Endodermal cell (in vitro differentiated cells): ENCODE measurements around the gene TRHDE. TPM values are rescaled to one million over a fixed set of nuclear protein-coding genes. Genes with fewer than 3 reads are reported as not detected.

Experiments
- DNase-seq: peaks from one replicate; pipeline ENCODE4 v3.0.0-alpha.2; 2017
- H3K27ac ChIP-seq: 2 replicates; pipeline ENCODE4 v1.5.1; 2013; ENCODE audit warnings: mild to moderate bottlenecking, low read depth, low read length, moderate library complexity
- H3K27me3 ChIP-seq: 2 replicates; pipeline ENCODE4 v1.6.1; 2013; ENCODE audit warnings: mild to moderate bottlenecking, low read length, moderate library complexity; ENCODE audit not compliant: insufficient read depth, control insufficient read depth, poor library complexity, severe bottlenecking
- H3K36me3 ChIP-seq: 2 replicates; pipeline ENCODE4 v1.7.0; 2013; ENCODE audit warnings: mild to moderate bottlenecking, low read length, moderate library complexity; ENCODE audit not compliant: control insufficient read depth, insufficient read depth
- H3K4me1 ChIP-seq: one replicate; pipeline ENCODE4 v1.7.0; 2013; ENCODE audit warnings: low read length; ENCODE audit not compliant: control insufficient read depth, insufficient read depth
- H3K4me3 ChIP-seq: 2 replicates; pipeline ENCODE4 v1.5.1; 2013; ENCODE audit warnings: mild to moderate bottlenecking, low read length, moderate library complexity
- H3K9ac ChIP-seq: 2 replicates; pipeline ENCODE4 v1.6.1; 2013; ENCODE audit warnings: mild to moderate bottlenecking, low read length, moderate library complexity; ENCODE audit not compliant: poor library complexity, severe bottlenecking; ENCODE audit errors: extremely low read depth
- H3K9me3 ChIP-seq: 2 replicates; pipeline ENCODE4 v1.6.1; 2013; ENCODE audit warnings: mild to moderate bottlenecking, low read length, moderate library complexity; ENCODE audit not compliant: control insufficient read depth
- H3K27ac Mint-ChIP-seq: 2 replicates; pipeline ENCODE4 v1.8.0; 2020; ENCODE audit warnings: mixed read lengths
- H3K27me3 Mint-ChIP-seq: 2 replicates; pipeline ENCODE4 v1.8.0; 2021; ENCODE audit warnings: mild to moderate bottlenecking, mixed read lengths; ENCODE audit not compliant: insufficient read depth
- H3K36me3 Mint-ChIP-seq: 2 replicates; pipeline ENCODE4 v1.8.0; 2020; ENCODE audit warnings: low read depth, mixed read lengths
- H3K4me1 Mint-ChIP-seq: 2 replicates; pipeline ENCODE4 v1.8.0; 2020; ENCODE audit warnings: mixed read lengths
- H3K4me3 Mint-ChIP-seq: 2 replicates; pipeline ENCODE4 v1.8.0; 2020; ENCODE audit warnings: mild to moderate bottlenecking, moderate library complexity, mixed read lengths
- H3K9me3 Mint-ChIP-seq: 2 replicates; pipeline ENCODE4 v1.8.0; 2020; ENCODE audit warnings: mild to moderate bottlenecking, mixed read lengths
- CTCF ChIP-seq: fragments of 200-600 bp; sonication (generic); conservative IDR thresholded peaks from 2 replicates; pipeline ENCODE4 v1.5.0; 2021; ENCODE audit warnings: antibody characterized with exemption, mild to moderate bottlenecking
- WGBS, 2 experiments: methylation state at CpG; one replicate each; pipeline versions ENCODE4 v1.1.5 to v1.1.7; 2013; ENCODE audit warnings: missing lambda C conversion rate in 2 of 2, mixed read lengths in 1 of 2; ENCODE audit not compliant: insufficient coverage in 1 of 2, insufficient read length in 1 of 2; 5-methylcytosine and 5-hydroxymethylcytosine counted together
- total RNA-seq, 2 donors: library from RNA; stranded (reverse); fragmentation: NEBNext Ultra II Directional in 1 of 2; extraction: Animal tissue kit (Norgen Biotek cat#: 25700) in 1 of 2; gene quantifications; 2 replicates in 1 of 2; 3 replicates in 1 of 2; pipeline ENCODE4 v1.2.1, GENCODE V29; 2021

Gene TRHDE
- total RNA-seq, 2 donors from 2014 or later, result 0.20 to 1.2 TPM

- Mint-ChIP-seq H3K36me3 (no peaks in the 10 kb centered on the region), H3K9me3 (no peaks in the 10 kb centered on the region), H3K27me3 (no peaks in the 10 kb centered on the region), H3K4me3 (no peak overlapping the region), H3K4me1 (no peaks in the 10 kb centered on the region), H3K27ac (no peak overlapping the region)
- Histone ChIP-seq H3K4me3 (no peak overlapping the region), H3K27ac (no peak overlapping the region), H3K27me3 (no peaks in the 10 kb centered on the region), H3K9ac (no peak overlapping the region), H3K36me3 (no peaks in the 10 kb centered on the region), H3K4me1 (no peaks in the 10 kb centered on the region), H3K9me3 (no peaks in the 10 kb centered on the region)
- no peak for DNase-seq
- 97 to 100% methylated on average over 1 to 3 of the region's 3 CpGs for WGBS, 2 experiments
- TF ChIP-seq CTCF, result no peak
Measured at GRCh38 chr12:72286526-72286925, 14.4 kb downstream of the TRHDE start.

GRCh38 chr12:72288436-72288835 is 16.3 kb downstream of the TRHDE start:
- H3K9me3 ChIP-seq, result no peaks in the 10 kb centered on the region
- no peak overlapping the region for H3K9ac ChIP-seq
- no peaks in the 10 kb centered on the region for H3K4me1 ChIP-seq
- no peaks in the 10 kb centered on the region for H3K27me3 ChIP-seq
- DNase-seq, result no peak
- H3K27ac ChIP-seq, result no peak overlapping the region
- Mint-ChIP-seq H3K4me1 (no peaks in the 10 kb centered on the region), H3K9me3 (no peaks in the 10 kb centered on the region), H3K27ac (no peak overlapping the region), H3K36me3 (no peaks in the 10 kb centered on the region), H3K4me3 (no peak overlapping the region), H3K27me3 (no peaks in the 10 kb centered on the region)
- TF ChIP-seq CTCF, result no peak
- WGBS, 2 experiments, result 95 to 100% methylated on average over 2 to 3 of the region's 3 CpGs
- no peak overlapping the region for H3K4me3 ChIP-seq
- no peaks in the 10 kb centered on the region for H3K36me3 ChIP-seq

- Histone ChIP-seq H3K36me3 (no peaks in the 10 kb centered on the region), H3K27ac (no peak overlapping the region), H3K9ac (no peak overlapping the region), H3K4me1 (no peaks in the 10 kb centered on the region), H3K4me3 (no peak overlapping the region), H3K27me3 (no peaks in the 10 kb centered on the region), H3K9me3 (no peaks in the 10 kb centered on the region)
- H3K9me3 Mint-ChIP-seq, result no peaks in the 10 kb centered on the region
- H3K4me3 Mint-ChIP-seq, result no peak overlapping the region
- no peak overlapping the region for H3K27ac Mint-ChIP-seq
- H3K27me3 Mint-ChIP-seq, result no peaks in the 10 kb centered on the region
- H3K4me1 Mint-ChIP-seq, result no peaks in the 10 kb centered on the region
- no peak for TF ChIP-seq CTCF
- no peak for DNase-seq
- 94 to 100% methylated on average over 1 to 2 of the region's 2 CpGs for WGBS, 2 experiments
- H3K36me3 Mint-ChIP-seq, result no peaks in the 10 kb centered on the region
Measured at GRCh38 chr12:72288911-72289310, 16.7 kb downstream of the TRHDE start.
